HG03457 (cell line): Measurements from ENCODE around the gene DNAH11.

Source experiments
- ATAC-seq: cut with Tn5 transposase; IDR thresholded peaks from one replicate; pipeline ENCODE4 v1.9.1; 2021; ENCODE audit warnings: moderate number of reproducible peaks; ENCODE audit not compliant: unreplicated experiment

DNAH11 gene

DNA sequence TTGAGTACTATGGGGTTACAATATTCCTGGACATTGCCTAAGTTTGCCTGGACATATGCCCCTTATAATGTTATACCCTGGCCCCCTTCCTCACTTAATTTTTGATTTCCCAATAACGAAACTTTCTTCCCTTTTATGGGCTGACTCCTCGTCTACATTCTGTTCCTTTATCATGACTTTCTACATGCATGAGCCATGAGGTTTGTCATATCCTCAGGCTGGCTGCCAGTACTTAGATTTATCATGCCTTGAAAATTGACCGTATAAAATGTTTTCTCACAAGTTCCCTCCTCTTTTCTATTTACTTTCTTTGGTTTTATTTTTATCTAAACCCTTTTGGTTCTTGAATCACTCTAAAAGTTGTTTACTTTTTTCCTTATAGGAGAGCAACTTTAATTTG lies 4.7 kb downstream of the DNAH11 start:
- ATAC-seq, result no peak

DNA sequence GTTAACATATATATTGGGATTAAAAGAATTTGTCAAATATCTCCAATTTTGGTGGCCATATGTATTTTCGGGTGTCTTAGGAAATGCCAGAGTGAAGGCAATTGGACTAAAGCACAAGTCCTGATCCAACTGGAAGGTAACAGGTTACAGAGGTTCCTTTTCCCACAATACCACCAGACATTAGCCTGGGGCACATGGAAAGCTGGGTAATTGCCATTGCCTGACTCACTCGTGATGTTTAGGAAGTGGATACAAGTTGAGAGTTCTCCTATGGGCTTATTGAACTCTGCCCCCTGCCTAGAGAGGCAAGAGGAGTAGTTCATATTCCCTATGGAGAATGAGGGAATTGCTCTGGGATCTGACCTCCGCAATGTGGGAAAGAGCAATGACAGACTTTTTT lies 5.7 kb downstream of the DNAH11 start:
- no peak for ATAC-seq

DNA sequence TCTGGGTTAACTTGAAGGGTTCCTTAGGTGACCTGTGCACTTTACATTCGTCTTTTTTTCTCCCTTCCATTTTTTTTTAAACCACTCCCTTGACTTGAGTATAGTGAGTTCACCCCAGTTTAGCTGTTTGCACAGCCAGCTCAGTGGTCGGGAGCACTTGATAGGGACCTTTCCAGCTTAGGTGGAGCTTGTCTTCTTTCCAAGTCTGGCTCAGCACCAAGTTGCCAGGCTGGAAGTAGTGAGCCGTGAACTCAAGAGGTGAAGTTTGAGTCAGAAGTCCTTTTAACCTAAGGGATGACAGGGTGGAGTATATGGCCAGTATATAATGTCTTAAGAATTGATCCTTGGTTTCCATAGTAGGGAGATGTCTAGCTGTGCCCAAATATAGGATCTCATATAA lies 7.2 kb downstream of the DNAH11 start:
- ATAC-seq, result no peak

GRCh38 chr7:21550821-21551531 lies 8.1 kb downstream of the DNAH11 start:
- no peak for ATAC-seq

DNA sequence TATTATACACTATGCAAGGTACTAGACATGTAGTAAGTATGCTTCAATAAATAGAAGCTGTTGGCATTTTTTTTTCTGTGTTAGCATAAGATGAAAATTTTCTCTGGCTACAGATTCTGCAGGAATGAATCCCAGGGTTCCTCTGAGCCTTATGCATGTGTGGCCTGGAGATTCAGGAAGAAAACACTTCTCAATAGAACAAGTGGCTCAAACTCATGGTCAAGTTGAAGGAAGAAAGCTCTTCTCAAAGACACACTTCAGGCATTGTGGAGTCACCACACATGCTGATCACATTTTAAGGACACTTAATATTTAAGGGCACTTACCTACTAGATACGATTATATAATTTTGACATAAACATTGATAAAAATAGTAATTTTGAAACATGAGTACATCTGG lies 19.5 kb downstream of the DNAH11 start:
- no peak for ATAC-seq

GRCh38 chr7:21565614-21566013 lies 22.8 kb downstream of the DNAH11 start:
- no peak for ATAC-seq

DNA sequence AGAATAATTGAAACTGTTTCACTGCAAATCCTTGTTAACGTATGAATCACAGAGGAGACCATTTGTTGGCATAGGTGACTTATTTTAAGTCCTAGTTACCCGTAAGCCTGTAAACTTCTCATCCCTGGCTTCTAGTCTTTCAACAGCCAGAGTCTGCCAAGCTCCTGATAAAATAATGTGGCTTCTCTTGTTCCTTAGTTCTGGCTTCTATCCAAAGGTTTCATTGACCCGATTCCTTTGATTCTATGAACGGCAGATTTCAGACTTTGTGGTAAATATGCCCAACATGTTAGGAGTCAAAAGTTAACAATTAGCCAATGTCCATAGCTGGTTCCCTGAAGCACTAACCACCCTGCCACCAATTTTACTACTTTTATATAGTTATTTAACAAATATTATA lies 23.3 kb downstream of the DNAH11 start:
- ATAC-seq, result no peak

DNA sequence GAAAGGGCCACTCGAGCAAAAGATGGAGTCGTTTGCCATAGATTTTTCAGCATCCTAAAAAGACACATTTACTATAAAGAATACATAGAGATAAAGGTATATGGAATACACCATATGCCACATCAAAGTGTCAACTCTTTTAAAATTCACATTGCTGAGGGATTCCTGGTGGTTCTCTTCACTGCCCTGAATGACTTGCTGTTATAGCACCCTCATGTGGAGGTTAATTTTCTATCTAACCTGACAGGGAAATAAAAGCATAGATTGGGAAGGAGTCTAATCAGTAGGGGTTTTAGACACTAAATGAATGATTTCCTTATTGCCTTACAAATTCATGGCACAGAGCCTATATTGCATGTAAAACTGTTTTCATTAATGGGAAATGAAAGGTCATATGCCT lies 25.9 kb downstream of the DNAH11 start:
- no peak for ATAC-seq

DNA sequence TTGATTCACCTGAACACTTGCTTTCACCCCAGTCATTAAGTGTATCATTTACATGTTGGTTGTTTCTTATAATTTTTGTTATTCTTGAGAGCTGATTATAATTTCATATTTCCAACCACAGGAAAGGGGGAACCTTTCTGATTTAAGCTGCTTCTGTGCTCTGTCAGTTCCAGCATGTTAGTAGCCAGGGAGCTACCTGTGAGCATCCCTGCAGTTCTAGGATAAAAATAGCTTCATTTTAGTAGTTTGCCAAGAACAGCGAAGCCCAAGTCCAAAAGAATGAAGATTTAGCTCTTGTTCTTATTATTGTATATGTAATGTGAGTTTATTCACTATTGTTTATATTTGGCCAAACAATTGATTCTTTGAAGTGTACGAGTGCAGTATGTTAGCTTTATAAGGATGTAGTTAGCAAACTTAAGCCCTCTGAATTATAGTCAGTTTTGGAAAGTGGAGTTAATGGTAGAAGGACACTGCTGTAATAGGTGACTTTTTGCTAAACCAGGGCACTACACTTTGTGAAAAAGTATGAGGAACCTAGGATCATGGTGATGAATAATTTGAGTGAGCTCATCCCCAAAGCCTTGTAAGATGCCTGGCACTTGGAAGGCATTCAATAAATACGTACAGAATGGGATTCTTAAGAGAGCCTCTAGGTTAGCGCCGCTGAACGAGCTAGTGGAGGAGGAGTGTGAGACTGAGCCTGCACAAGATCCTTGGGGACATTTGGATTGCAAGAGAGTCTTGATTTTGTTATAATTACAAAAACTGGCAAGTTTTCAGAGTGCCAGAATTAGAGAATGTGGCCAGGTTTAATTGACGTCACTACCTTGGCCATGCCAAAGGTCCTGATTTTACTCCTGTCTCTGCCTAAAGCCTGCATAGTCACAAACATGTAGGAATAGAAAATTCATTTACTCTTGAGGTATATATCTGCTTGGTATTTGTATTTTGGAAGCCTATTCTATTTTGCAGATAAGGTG lies 29.8 kb downstream of the DNAH11 start:
- ATAC-seq, result no peak

GRCh38 chr7:21579341-21580072 lies 36.7 kb downstream of the DNAH11 start:
- ATAC-seq, result no peak

DNA sequence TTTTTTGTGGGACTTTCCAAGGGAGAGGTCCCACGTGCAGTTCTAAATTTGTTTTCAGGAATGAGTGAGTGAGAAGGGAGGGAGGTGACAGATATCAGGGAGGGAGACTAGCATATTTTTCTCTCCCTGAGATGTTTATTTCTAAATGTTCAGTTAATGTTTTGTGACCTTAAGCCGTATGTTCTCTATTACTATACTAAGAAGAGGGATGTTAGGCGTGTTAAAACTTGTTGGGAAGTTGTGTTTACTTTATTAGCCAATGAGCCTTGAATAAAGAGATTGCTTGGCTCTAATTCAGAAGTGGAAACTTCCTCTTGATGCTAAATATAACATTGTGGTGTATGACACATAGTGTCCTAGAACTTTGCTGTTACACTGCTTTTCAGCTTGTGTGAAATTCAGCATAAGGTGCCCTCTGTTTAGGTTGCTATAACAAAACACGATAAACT lies 37.3 kb downstream of the DNAH11 start:
- no peak for ATAC-seq

DNA sequence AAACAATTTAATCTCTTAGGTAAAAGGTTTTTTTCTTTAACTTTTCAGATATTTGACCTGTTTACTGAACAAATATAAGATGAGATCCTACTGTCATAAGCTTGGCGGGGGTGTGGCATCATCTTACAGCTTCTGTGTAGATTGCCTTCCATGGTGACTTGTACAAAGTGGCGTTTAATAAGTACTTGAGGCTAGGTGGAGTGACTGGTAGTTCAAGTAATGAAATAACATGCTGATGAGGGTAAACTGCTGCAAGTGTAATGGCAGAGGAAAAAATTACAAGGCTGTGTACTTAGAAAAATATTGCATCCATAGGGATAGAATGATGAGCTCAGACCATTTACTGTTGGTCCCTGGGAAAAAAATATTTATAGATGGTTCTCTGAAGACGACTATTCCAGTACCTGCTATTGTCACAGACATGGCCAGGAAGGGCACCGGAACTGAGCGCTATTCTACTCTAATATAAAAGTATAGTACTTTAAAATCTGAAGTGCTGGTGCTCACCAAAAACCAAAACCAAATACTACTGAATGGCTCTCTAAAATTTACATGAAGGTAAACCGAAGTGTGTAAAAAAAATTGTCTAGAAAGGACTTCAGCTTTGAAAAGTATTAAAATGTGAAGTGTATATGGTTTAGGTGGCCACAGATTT lies 42.4 kb downstream of the DNAH11 start:
- ATAC-seq, result no peak

GRCh38 chr7:21587139-21587784 lies 44.4 kb downstream of the DNAH11 start:
- ATAC-seq, result no peak

GRCh38 chr7:21596801-21597200 lies 54.0 kb downstream of the DNAH11 start:
- no peak for ATAC-seq

- no peak for ATAC-seq
Observed at GRCh38 chr7:21603462-21603861, 60.6 kb downstream of the DNAH11 start.

GRCh38 chr7:21603972-21604749 lies 61.3 kb downstream of the DNAH11 start:
- ATAC-seq, result no peak

DNA sequence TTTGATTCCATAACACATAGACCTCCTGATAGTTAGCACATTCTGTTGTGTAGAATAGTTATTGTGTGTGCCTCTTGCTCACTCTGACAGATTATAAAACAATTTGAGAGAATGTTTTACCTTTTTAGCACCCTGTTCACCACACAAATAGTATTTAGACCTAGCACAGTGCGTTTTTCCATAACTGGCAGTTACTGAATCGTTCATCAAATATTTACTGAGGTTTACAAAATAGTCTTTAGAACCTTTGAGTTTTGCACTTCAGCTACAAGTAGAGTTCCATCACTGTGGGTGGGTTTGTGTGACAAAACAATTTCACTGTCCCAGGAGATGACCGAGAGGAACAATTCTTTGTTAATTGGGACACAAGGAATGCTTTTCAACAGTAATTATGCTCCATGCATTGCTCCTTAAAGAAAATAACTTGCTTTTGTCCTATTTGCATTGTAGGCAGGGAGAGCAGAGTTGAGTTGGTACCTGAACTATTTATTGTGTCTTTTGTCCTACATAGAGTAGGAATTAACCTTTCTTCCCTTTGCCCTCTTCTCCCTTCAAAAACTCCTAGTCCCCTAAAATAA lies 62.3 kb downstream of the DNAH11 start:
- no peak for ATAC-seq

- no peak for ATAC-seq
Observed at GRCh38 chr7:21608465-21608864, 65.6 kb downstream of the DNAH11 start.

GRCh38 chr7:21611129-21611528 lies 68.3 kb downstream of the DNAH11 start:
- no peak for ATAC-seq
